ENCODE results near the gene ITGB8. TPM values are rescaled to one million over a fixed set of nuclear protein-coding genes. Genes with fewer than 3 reads are reported as not detected.

Gene ITGB8
- total RNA-seq, 2 donors from 2014 or later = 6.5 to 7.6 TPM

DNA sequence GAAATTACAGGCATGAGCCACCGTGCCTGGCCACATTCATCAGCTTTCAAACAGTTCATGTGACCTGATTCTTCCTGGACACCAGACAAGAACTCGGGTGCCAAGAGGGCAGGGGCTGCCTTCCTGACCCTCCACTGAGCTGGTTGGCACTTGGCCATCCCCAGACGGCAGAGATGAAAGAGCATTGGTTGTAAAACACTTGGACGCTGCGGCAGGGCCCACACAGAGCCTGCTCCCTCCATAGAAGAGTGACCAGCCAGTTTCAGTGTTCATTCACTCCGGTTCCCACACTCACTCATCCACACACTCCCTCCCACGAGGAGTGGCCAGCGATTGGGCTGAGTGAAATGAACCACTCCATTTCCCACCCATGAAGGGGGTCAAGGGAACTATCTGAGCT, 112.3 kb downstream of the ITGB8 start:
- H3K4me3 Mint-ChIP-seq = no peak overlapping the region
- TF ChIP-seq, protein P1, sequence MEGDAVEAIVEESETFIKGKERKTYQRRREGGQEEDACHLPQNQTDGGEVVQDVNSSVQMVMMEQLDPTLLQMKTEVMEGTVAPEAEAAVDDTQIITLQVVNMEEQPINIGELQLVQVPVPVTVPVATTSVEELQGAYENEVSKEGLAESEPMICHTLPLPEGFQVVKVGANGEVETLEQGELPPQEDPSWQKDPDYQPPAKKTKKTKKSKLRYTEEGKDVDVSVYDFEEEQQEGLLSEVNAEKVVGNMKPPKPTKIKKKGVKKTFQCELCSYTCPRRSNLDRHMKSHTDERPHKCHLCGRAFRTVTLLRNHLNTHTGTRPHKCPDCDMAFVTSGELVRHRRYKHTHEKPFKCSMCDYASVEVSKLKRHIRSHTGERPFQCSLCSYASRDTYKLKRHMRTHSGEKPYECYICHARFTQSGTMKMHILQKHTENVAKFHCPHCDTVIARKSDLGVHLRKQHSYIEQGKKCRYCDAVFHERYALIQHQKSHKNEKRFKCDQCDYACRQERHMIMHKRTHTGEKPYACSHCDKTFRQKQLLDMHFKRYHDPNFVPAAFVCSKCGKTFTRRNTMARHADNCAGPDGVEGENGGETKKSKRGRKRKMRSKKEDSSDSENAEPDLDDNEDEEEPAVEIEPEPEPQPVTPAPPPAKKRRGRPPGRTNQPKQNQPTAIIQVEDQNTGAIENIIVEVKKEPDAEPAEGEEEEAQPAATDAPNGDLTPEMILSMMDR (conservative IDR thresholded peaks at IDR 0.05) = no peak
- Histone ChIP-seq H3K27ac (ENCODE audit: low read depth, low read length) (no peak overlapping the region), H3K9ac (ENCODE audit: extremely low read depth, low read length, poor library complexity, severe bottlenecking) (no peak overlapping the region), H3K4me3 (ENCODE audit: low read length) (no peak overlapping the region), H3K36me3 (ENCODE audit: control insufficient read depth, insufficient read depth, low read length) (no peaks in the 10 kb centered on the region), H3K4me1 (ENCODE audit: control insufficient read depth, insufficient read depth, low read length) (peaks cover 17% of the 10 kb centered on the region), H3K9me3 (ENCODE audit: control insufficient read depth, low read length) (peaks cover 25% of the 10 kb centered on the region), H3K27me3 (ENCODE audit: control insufficient read depth, insufficient read depth, low read length, poor library complexity, severe bottlenecking) (no peaks in the 10 kb centered on the region)
- 85 to 93% methylated on average over 3 to 8 of the region's 8 CpGs for WGBS, 2 experiments (ENCODE audit: insufficient coverage in 1 of 2, insufficient read length in 1 of 2)
- H3K27ac Mint-ChIP-seq = no peak overlapping the region
- H3K27me3 Mint-ChIP-seq (ENCODE audit: insufficient read depth) = no peaks in the 10 kb centered on the region
- no peaks in the 10 kb centered on the region for H3K36me3 Mint-ChIP-seq (ENCODE audit: low read depth)
- DNase-seq = no peak
- H3K9me3 Mint-ChIP-seq = peaks cover 22% of the 10 kb centered on the region
- H3K4me1 Mint-ChIP-seq = peaks cover 24% of the 10 kb centered on the region

DNA sequence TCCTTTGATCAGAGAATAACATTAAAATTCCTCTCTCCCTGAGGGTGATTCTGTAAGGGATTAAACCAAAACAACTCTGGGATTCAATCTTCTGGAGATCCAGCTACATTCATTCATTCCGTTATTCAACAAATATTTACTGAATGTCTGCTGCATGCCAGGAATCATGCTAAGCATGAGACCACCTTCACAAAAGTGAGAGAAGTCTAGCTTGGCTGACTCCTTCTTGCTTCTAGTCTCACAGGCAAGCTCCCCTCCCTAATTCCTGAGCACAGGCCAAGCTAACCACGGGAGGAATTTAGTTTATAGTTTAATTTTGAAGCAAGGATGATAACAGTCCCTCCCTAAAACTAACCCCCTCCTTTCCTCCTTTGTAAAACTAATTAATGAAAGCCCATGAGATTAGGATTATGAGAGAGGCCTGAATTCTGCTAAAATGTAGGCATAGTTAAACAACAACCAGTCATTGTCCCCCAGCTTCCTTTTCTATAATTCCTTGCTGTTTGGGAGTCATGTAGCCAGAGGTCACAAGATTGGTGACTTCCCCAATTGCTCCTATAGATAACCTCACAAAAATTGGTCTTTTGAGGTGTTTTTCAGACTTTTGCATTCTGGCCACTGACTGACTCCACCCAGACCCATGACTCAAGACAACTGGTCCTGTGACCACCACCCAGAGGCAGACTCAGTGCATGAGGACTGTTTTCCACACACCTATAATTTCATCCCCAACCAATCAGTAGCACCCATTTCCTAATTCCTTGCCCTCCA, 113.5 kb downstream of the ITGB8 start:
- Mint-ChIP-seq H3K36me3 (ENCODE audit: low read depth) (no peaks in the 10 kb centered on the region), H3K4me1 (peaks cover 11% of the 10 kb centered on the region), H3K27ac (no peak overlapping the region), H3K4me3 (no peak overlapping the region), H3K27me3 (ENCODE audit: insufficient read depth) (peaks cover 3% of the 10 kb centered on the region), H3K9me3 (peaks cover 22% of the 10 kb centered on the region)
- no peak overlapping the region for H3K27ac ChIP-seq (ENCODE audit: low read depth, low read length)
- peaks cover 25% of the 10 kb centered on the region for H3K9me3 ChIP-seq (ENCODE audit: control insufficient read depth, low read length)
- H3K4me3 ChIP-seq (ENCODE audit: low read length) = no peak overlapping the region
- peaks cover 9% of the 10 kb centered on the region for H3K4me1 ChIP-seq (ENCODE audit: control insufficient read depth, insufficient read depth, low read length)
- no peak for DNase-seq
- no peaks in the 10 kb centered on the region for H3K27me3 ChIP-seq (ENCODE audit: control insufficient read depth, insufficient read depth, low read length, poor library complexity, severe bottlenecking)
- H3K9ac ChIP-seq (ENCODE audit: extremely low read depth, low read length, poor library complexity, severe bottlenecking) = no peak overlapping the region
- TF ChIP-seq, protein P1 (conservative IDR thresholded peaks at IDR 0.05) = no peak
- 98 to 100% methylated on average over 1 of the region's 2 CpGs for WGBS, 2 experiments (ENCODE audit: insufficient coverage in 1 of 2, insufficient read length in 1 of 2)
- no peaks in the 10 kb centered on the region for H3K36me3 ChIP-seq (ENCODE audit: control insufficient read depth, insufficient read depth, low read length)

DNA sequence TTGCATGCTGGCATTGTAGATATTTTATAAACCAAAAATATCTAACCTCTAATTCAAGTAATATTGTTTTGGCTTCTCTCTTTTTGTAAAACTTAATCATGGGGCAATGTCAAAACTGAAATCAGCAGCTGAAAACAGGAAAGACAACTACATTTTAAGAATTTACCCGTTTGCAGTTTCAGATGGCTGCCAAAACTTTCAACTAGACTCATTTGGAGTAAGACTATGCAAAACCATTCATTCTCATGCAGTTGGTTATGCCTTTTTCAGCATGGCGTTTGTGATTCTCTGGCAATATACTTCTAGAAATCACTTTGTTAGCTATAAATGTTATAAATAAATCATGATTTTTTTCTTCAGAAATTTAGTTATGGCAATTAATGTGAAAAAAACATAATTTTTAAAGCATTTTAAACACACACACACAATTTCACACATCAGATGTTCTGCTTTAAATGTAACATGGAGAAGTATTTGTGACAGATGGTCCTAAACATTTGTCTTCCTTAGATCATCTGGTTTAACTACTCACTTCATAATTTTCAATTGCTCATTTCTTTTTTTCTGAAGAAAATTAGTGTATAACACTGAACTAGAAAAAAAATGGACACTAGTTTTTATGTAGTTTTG, 116.4 kb downstream of the ITGB8 start:
- Mint-ChIP-seq H3K27me3 (ENCODE audit: insufficient read depth) (peaks cover 3% of the 10 kb centered on the region), H3K36me3 (ENCODE audit: low read depth) (no peaks in the 10 kb centered on the region), H3K27ac (no peak overlapping the region), H3K9me3 (peaks cover 21% of the 10 kb centered on the region), H3K4me3 (no peak overlapping the region), H3K4me1 (no peaks in the 10 kb centered on the region)
- TF ChIP-seq, protein P1 (conservative IDR thresholded peaks at IDR 0.05) = no peak
- Histone ChIP-seq H3K27me3 (ENCODE audit: control insufficient read depth, insufficient read depth, low read length, poor library complexity, severe bottlenecking) (no peaks in the 10 kb centered on the region), H3K36me3 (ENCODE audit: control insufficient read depth, insufficient read depth, low read length) (no peaks in the 10 kb centered on the region), H3K9ac (ENCODE audit: extremely low read depth, low read length, poor library complexity, severe bottlenecking) (no peak overlapping the region), H3K9me3 (ENCODE audit: control insufficient read depth, low read length) (peaks cover 25% of the 10 kb centered on the region), H3K4me1 (ENCODE audit: control insufficient read depth, insufficient read depth, low read length) (no peaks in the 10 kb centered on the region), H3K4me3 (ENCODE audit: low read length) (no peak overlapping the region), H3K27ac (ENCODE audit: low read depth, low read length) (no peak overlapping the region)
- 0% methylated on average over 1 of the region's 2 CpGs; no CpG with 5 or more reads in 1 of the 2 experiments for WGBS, 2 experiments (ENCODE audit: insufficient coverage in 1 of 2, insufficient read length in 1 of 2)
- no peak for DNase-seq
